Ascending aorta (tissue), 2 donors: ENCODE data around the gene RHD. TPM values are rescaled to one million over a fixed set of nuclear protein-coding genes. Genes with fewer than 3 reads are reported as not detected.

Experiments
- DNase-seq, 2 donors: peaks; one replicate each; pipeline ENCODE4 v3.0.0-alpha.2; 2019; ENCODE audit warnings: low spot score in 2 of 2
- H3K27ac ChIP-seq, 2 donors: fragments of 200-600 bp; sonication (generic); one replicate each; pipeline ENCODE4 v1.5.1; 2016 to 2017; ENCODE audit warnings: mild to moderate bottlenecking in 1 of 2
- H3K27me3 ChIP-seq: fragments of 200-600 bp; sonication (generic); one replicate; pipeline ENCODE4 v1.5.1; 2017
- H3K36me3 ChIP-seq, 2 donors: fragments of 200-600 bp; sonication (generic); one replicate each; pipeline ENCODE4 v1.5.1; 2016
- H3K4me1 ChIP-seq, 2 donors: fragments of 200-600 bp; sonication (generic); one replicate each; pipeline ENCODE4 v1.5.1; 2016 to 2017; ENCODE audit warnings: mild to moderate bottlenecking in 1 of 2
- H3K4me3 ChIP-seq, 2 donors: fragments of 200-600 bp; sonication (generic); one replicate each; pipeline ENCODE4 v1.5.1; 2016 to 2017; ENCODE audit warnings: mild to moderate bottlenecking in 1 of 2
- H3K9me3 ChIP-seq, 2 donors: fragments of 200-600 bp; sonication (generic); one replicate each; pipeline ENCODE4 v1.5.1; 2016
- intact Hi-C: fragments of 100-400 bp; cut with DNase I; formaldehyde crosslinking; loops from one replicate; pipeline ENCODE4 v1.15.1; 2023
- total RNA-seq: library from RNA; depleted of rRNA; stranded (reverse); fragments of >200 nt; gene quantifications from one replicate; pipeline ENCODE4 v1.1.0, GENCODE V29; 2016
- TF ChIP-seq, protein P1 (sequence below), 3 experiments: fragments of 200-600 bp in 2 of 3; fragments of 450-650 bp in 1 of 3; sonication (generic) in 2 of 3; IDR thresholded peaks; one replicate each; pipeline ENCODE4 v1.5.1; 2016 to 2019; ENCODE audit warnings: antibody characterized with exemption in 3 of 3, mild to moderate bottlenecking in 1 of 3, moderate library complexity in 1 of 3

RHD gene
- total RNA-seq, 1 donor from 2014 or later, result not detected

DNA sequence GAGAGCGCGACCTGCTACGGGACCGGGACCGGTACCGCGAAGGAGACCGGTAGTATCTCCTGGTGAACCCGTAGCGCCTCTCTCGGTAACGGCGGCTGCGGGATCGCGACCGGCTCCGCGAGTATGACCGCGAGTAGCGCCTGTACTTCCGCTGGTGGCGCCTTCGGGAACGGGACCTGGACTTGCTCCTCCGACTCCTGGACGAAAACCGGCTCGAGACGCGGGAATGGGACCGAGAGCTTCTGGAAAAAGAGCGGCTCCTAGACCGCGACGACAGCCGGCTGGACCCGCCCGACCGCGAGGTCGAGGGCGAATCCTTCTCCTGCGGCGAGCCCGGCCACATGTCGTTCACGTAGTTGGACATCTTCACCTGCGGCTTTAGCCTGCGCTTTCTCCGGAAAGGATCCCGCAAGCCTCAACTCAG, 25.7 kb upstream of the RHD start:
- H3K27me3 ChIP-seq, result no peaks in the 10 kb centered on the region
- peaks cover 10 to 22% of the 10 kb centered on the region in 2 donors for H3K4me1 ChIP-seq
- H3K4me3 ChIP-seq, result peak overlapping the region; percentile 69 to 99
- H3K9me3 ChIP-seq, result no peaks in the 10 kb centered on the region
- no peak for DNase-seq
- TF ChIP-seq, protein P1, sequence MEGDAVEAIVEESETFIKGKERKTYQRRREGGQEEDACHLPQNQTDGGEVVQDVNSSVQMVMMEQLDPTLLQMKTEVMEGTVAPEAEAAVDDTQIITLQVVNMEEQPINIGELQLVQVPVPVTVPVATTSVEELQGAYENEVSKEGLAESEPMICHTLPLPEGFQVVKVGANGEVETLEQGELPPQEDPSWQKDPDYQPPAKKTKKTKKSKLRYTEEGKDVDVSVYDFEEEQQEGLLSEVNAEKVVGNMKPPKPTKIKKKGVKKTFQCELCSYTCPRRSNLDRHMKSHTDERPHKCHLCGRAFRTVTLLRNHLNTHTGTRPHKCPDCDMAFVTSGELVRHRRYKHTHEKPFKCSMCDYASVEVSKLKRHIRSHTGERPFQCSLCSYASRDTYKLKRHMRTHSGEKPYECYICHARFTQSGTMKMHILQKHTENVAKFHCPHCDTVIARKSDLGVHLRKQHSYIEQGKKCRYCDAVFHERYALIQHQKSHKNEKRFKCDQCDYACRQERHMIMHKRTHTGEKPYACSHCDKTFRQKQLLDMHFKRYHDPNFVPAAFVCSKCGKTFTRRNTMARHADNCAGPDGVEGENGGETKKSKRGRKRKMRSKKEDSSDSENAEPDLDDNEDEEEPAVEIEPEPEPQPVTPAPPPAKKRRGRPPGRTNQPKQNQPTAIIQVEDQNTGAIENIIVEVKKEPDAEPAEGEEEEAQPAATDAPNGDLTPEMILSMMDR (IDR thresholded peaks at IDR 0.05), result no peak
- peaks cover 32 to 35% of the 10 kb centered on the region in 2 donors for H3K36me3 ChIP-seq
- intact Hi-C loops, result loop anchor here (1.0 to 10.0 kb wide), 7 partner anchors 7 to 496 kb away; partner anchors contain the start of genes LDLRAP1, MACO1, SYF2 and TMEM50A
- H3K27ac ChIP-seq, result peak overlapping the region; percentile 96 to 100

DNA sequence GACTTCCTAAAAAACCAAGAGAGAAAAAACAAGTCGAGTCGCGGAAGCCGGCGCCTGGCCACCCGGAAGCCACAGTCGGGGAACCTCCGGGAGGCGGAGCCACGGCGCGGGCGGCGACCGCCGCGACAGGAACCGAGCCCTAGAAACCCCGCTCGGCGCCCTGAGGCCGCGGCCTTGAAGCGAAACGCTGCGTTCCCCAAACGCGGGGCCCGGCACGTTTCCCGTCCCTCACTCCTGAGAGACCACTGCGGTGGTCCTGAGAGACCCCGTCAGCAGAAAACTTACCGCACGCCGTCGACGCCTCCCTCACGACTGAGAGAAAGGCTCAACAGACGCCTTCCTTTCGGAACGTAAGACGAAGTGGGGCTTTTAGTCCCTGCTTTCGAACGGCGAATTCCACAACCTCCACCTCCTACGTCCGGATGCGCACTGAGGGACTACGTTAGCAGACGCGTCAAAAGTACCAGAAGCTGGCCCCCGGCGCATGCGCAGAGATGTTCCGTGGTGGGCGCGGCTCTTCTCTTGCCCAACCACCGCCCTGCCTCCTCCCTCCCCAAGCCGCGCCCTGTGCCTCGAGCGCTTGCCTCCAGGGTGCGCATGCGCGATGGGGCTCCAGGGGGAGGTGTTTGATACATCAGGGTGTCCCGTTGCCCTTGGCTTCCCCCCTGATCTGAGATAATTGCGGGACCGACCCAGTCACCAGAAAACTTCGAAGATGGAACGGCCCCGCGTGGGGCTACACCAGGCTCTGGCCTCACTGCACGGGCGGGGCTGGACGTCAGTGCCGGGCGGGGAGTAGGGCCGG, 25.1 kb upstream of the RHD start, which contains the start of gene RSRP1:
Gene RSRP1, minus strand, starts transcription at position 431 of the 805 bp plus-strand sequence. CDS start 491 bp downstream, outside the sequence.
- peaks cover 10 to 22% of the 10 kb centered on the region in 2 donors for H3K4me1 ChIP-seq
- no peaks in the 10 kb centered on the region for H3K27me3 ChIP-seq
- TF ChIP-seq, protein P1 (IDR thresholded peaks at IDR 0.05), result peak in 1 of 3 experiments; percentile 26
- intact Hi-C loops, result loop anchor here (1.0 to 10.0 kb wide), 7 partner anchors 8 to 495 kb away; partner anchors contain the start of genes LDLRAP1, MACO1, SYF2 and TMEM50A
- H3K36me3 ChIP-seq, result peaks cover 28 to 29% of the 10 kb centered on the region in 2 donors
- no peaks in the 10 kb centered on the region for H3K9me3 ChIP-seq
- peak; percentile 97 to 100 for DNase-seq
- H3K4me3 ChIP-seq, result peak within 1 kb of the TSS; percentile 69 to 99
- peak within 1 kb of the TSS; percentile 96 to 100 for H3K27ac ChIP-seq

DNA sequence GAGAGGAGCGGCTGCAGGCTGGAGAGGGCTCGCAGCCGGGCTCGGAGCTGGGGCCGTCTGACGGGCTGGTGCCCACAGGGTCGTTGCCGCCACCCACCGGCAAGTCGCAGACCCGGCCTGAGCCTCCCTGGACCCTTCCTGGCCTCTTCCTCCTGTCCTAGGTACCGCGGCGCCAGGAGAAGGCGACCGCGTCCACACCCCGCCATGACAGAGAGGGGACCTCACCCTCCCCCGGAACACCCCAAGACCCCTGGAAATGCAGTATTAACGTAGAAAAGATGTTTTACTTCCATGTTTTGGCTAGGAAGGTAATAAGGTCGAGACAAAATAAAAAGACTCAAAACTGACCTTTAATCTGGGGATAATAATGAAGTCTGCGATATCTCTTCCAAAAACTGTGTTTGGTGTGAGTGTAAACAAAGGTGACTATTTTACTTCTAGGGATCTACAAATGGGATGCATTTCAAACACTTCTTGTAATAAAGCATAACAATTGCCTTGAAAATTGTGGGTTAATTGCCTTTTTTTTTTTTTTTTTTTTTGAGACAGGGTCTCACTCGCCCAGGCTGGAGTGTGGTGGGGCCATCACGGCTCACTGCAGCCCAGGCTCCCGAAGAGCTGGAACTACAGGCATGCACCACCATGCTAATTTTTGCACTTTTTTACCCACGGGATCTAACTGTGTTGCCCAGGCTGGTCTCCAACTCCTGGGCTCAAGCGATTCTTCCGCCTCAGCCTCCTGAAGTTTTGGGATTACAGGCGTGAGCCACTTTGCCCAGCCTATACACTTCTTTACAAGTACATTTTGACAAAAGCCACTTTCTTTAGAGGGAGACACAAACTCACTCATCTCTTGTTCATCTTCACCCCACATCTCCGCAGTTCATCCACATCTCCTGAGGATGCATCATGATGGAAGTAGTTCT, 24.2 kb upstream of the RHD start:
- Histone ChIP-seq H3K9me3 (no peaks in the 10 kb centered on the region), H3K27ac (peak overlapping the region; percentile 96 to 100), H3K4me3 (peak overlapping the region; percentile 69 to 99), H3K27me3 (no peaks in the 10 kb centered on the region), H3K36me3 (peaks cover 20 to 21% of the 10 kb centered on the region in 2 donors), H3K4me1 (peaks cover 10 to 22% of the 10 kb centered on the region in 2 donors)
- TF ChIP-seq, protein P1 (IDR thresholded peaks at IDR 0.05), result peak in 2 of 3 experiments; percentile 3 to 5
- DNase-seq, result no peak
- intact Hi-C loops, result loop anchor here (1.0 to 10.0 kb wide), 7 partner anchors 9 to 494 kb away; partner anchors contain the start of genes LDLRAP1, MACO1, SYF2 and TMEM50A

DNA sequence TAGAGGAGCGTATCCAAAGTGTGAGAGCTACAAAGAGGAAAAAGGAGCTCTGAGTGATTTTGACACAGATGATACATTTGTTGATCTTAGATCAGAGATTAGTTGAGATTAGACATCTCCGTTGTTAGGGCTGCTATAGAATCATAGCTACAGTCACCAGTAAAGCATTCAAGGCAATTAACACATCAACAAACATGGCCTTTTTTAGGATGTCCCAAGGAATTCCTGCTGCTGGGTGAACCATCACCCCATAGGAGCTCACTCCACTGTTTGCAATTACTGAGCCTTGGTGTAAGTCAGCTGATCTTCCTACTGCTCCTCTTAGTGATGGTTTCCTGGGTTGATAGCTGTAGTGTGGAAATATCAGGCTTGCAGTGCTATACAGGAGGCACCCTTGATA, 18.4 kb upstream of the RHD start:
- Histone ChIP-seq H3K9me3 (no peaks in the 10 kb centered on the region), H3K36me3 (no peaks in the 10 kb centered on the region), H3K4me1 (peaks cover 0 to 20% of the 10 kb centered on the region in 2 donors), H3K27me3 (no peaks in the 10 kb centered on the region), H3K4me3 (no peak overlapping the region), H3K27ac (no peak overlapping the region)
- intact Hi-C loops, result no loop called here
- no peak for DNase-seq
- TF ChIP-seq, protein P1 (IDR thresholded peaks at IDR 0.05), result no peak
